ENCODE data around the gene FGFR2.

- TF ChIP-seq POLR2A (IDR thresholded peaks at IDR 0.05) (no peak), CTCF (IDR thresholded peaks at IDR 0.05) (no peak)
Measured at GRCh38 chr10:121478556-121478955, 119.7 kb downstream of the FGFR2 start.
